ENCODE results near the gene CREB3L2. TPM values are rescaled to one million over a fixed set of nuclear protein-coding genes. Genes with fewer than 3 reads are reported as not detected.

Gene CREB3L2
- total RNA-seq, 4 donors from 2014 or later, result 2.8 to 12.0 (median 5.4) TPM

- no peaks in the 10 kb centered on the region for H3K27me3 ChIP-seq
- H3K27ac ChIP-seq, result no peak overlapping the region
- ATAC-seq (no peak), DNase-seq (no peak)
- no peak overlapping the region for H3K4me3 ChIP-seq
- H3K4me1 ChIP-seq, result no peaks in the 10 kb centered on the region
- peaks cover 0 to 7% of the 10 kb centered on the region in 2 donors for H3K36me3 ChIP-seq
- no peak for TF ChIP-seq POLR2A (IDR thresholded peaks at IDR 0.05)
- no peak for TF ChIP-seq CTCF (IDR thresholded peaks at IDR 0.05 in 4 of 5, conservative IDR thresholded peaks at IDR 0.05 in 1 of 5)
- intact Hi-C loops (cut with DNase I; ENCODE audit: low total_unique reads), result no loop called here
- in situ Hi-C loops (cut with MboI; ENCODE audit: low sequenced_read_pairs in 4 of 4), result no loop called here
- no peaks in the 10 kb centered on the region for H3K9me3 ChIP-seq
Observed at GRCh38 chr7:137919987-137920386, 81.9 kb downstream of the CREB3L2 start.

GRCh38 chr7:137916980-137917645 lies 84.8 kb downstream of the CREB3L2 start:
- intact Hi-C loops (cut with DNase I; ENCODE audit: low total_unique reads) (no loop called here), in situ Hi-C loops (cut with MboI; ENCODE audit: low sequenced_read_pairs in 4 of 4) (no loop called here)
- no peaks in the 10 kb centered on the region for H3K4me1 ChIP-seq
- H3K4me3 ChIP-seq, result no peak overlapping the region
- ATAC-seq (no peak), DNase-seq (no peak)
- TF ChIP-seq CTCF (IDR thresholded peaks at IDR 0.05 in 4 of 5, conservative IDR thresholded peaks at IDR 0.05 in 1 of 5) (no peak), POLR2A (IDR thresholded peaks at IDR 0.05) (no peak)
- H3K36me3 ChIP-seq, result peaks cover 0 to 18% of the 10 kb centered on the region in 2 donors
- no peak overlapping the region for H3K27ac ChIP-seq
- no peaks in the 10 kb centered on the region for H3K27me3 ChIP-seq
- no peaks in the 10 kb centered on the region for H3K9me3 ChIP-seq

- H3K27me3 ChIP-seq, result no peaks in the 10 kb centered on the region
- no peak overlapping the region for H3K4me3 ChIP-seq
- H3K36me3 ChIP-seq, result peaks cover 0 to 22% of the 10 kb centered on the region in 2 donors
- in situ Hi-C loops (cut with MboI; ENCODE audit: low sequenced_read_pairs in 4 of 4), result no loop called here
- DNase-seq, result no peak
- intact Hi-C loops (cut with DNase I; ENCODE audit: low total_unique reads), result no loop called here
- H3K27ac ChIP-seq, result no peak overlapping the region
- H3K4me1 ChIP-seq, result no peaks in the 10 kb centered on the region
- no peaks in the 10 kb centered on the region for H3K9me3 ChIP-seq
- TF ChIP-seq POLR2A (IDR thresholded peaks at IDR 0.05) (no peak), CTCF (IDR thresholded peaks at IDR 0.05 in 4 of 5, conservative IDR thresholded peaks at IDR 0.05 in 1 of 5) (no peak)
- no peak for ATAC-seq
Observed at GRCh38 chr7:137916564-137916963, 85.3 kb downstream of the CREB3L2 start.

GRCh38 chr7:137915266-137915665 lies 86.6 kb downstream of the CREB3L2 start:
- Histone ChIP-seq H3K36me3 (peaks cover 0 to 25% of the 10 kb centered on the region in 2 donors), H3K4me3 (no peak overlapping the region), H3K9me3 (no peaks in the 10 kb centered on the region), H3K27me3 (no peaks in the 10 kb centered on the region), H3K4me1 (no peaks in the 10 kb centered on the region), H3K27ac (no peak overlapping the region)
- ATAC-seq, result no peak
- DNase-seq, result no peak
- in situ Hi-C loops (cut with MboI; ENCODE audit: low sequenced_read_pairs in 4 of 4), result no loop called here
- intact Hi-C loops (cut with DNase I; ENCODE audit: low total_unique reads), result no loop called here
- no peak for TF ChIP-seq CTCF (IDR thresholded peaks at IDR 0.05 in 4 of 5, conservative IDR thresholded peaks at IDR 0.05 in 1 of 5)
- TF ChIP-seq POLR2A (IDR thresholded peaks at IDR 0.05), result no peak

- H3K9me3 ChIP-seq, result no peaks in the 10 kb centered on the region
- peaks cover 0 to 25% of the 10 kb centered on the region in 2 donors for H3K36me3 ChIP-seq
- TF ChIP-seq CTCF (IDR thresholded peaks at IDR 0.05 in 4 of 5, conservative IDR thresholded peaks at IDR 0.05 in 1 of 5), result no peak
- TF ChIP-seq POLR2A (IDR thresholded peaks at IDR 0.05), result no peak
- ATAC-seq (no peak), DNase-seq (no peak)
- H3K4me1 ChIP-seq, result no peaks in the 10 kb centered on the region
- in situ Hi-C loops (cut with MboI; ENCODE audit: low sequenced_read_pairs in 4 of 4) (no loop called here), intact Hi-C loops (cut with DNase I; ENCODE audit: low total_unique reads) (no loop called here)
- H3K27me3 ChIP-seq, result no peaks in the 10 kb centered on the region
- H3K4me3 ChIP-seq, result no peak overlapping the region
- H3K27ac ChIP-seq, result no peak overlapping the region
Observed at GRCh38 chr7:137913985-137914384, 87.9 kb downstream of the CREB3L2 start.
